HG03442 (cell line): ENCODE measurements around the gene GALR2.

ENCODE experiments used
- ATAC-seq: cut with Tn5 transposase; IDR thresholded peaks from one replicate; pipeline ENCODE4 v1.9.1; 2021; ENCODE audit warnings: mild to moderate bottlenecking, moderate library complexity; ENCODE audit not compliant: unreplicated experiment

GALR2 gene

DNA sequence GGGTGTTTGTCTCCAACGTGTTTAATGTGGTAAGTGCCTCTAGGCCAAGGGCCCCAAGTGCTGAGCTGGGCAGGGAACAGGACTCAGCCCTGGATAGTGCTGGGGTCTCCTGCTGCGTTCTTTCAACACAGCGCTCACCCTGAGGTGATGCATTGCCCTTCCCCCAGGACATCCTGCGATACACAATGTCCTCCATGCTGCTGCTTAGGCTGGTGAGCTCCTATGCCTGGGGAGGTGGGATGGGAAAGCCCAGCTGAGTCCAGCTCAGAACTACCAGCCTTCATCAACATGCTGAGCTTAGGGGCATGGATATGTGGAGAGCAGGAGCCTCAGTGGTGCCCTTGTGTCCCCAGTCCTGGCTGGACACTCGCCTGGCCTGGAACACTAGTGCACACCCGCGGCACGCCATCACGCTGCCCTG is 5.0 kb downstream of the GALR2 start:
- no peak for ATAC-seq

DNA sequence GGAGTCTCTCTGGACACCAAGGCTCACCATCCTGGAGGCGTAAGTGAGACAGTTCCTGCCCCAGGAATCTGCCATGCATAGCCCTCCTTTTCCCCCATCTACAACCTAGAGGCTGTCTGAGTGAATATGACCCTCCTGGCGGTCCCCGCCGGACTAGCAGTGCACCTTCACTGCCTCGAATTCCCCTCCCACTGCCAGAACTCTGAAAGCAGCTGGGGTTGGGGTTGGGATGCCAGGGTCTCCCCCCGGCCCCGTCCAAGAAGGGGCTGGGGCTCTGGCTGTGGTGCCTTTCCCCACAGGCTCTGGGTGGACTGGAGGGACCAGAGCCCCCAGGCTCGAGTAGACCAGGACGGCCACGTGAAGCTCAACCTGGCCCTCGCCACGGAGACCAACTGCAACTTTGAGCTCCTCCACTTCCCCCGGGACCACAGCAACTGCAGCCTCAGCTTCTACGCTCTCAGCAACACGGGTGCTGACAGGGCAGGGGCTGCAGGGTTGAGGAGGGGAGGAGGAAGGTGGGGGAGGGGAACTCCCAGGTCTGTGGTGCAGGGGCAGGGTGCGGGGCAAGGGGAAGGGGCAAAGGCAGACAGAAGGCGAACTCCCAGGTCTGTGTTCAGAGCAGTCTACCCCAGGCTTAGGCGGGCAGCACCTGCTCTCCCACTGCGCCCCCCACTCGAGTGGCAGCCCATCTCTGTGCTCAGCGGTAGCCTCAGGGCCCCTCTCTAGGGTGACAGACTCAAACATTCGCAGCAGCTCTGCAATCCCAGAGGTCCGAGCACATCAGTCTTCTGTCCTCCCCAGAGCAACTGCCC is 5.6 kb downstream of the GALR2 start:
- ATAC-seq: no peak

DNA sequence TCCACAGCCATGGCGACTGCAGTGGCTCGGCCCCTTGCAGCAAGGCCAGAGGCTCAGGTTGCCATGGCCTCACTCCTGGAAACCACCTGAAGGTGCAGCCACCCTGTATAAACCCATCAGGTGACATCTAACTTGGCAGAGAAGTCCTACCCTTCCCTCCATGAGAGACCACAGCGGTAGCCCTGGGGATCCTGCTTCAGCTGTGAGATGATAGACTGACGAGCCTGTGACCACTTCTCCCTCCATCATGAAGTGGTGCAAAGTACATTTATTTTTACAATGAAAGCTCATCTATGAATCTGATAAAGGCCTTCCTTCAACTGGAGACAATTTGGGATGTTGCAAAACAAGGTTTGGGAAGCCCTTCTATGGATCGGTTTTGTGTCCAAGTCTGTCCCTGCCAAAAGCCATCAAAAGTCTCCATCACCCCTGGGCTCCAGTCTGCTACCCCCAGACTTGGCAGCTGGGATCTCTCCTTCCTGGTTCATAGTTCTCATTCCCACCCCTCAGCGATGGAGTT is 6.2 kb downstream of the GALR2 start:
- ATAC-seq: no peak

DNA sequence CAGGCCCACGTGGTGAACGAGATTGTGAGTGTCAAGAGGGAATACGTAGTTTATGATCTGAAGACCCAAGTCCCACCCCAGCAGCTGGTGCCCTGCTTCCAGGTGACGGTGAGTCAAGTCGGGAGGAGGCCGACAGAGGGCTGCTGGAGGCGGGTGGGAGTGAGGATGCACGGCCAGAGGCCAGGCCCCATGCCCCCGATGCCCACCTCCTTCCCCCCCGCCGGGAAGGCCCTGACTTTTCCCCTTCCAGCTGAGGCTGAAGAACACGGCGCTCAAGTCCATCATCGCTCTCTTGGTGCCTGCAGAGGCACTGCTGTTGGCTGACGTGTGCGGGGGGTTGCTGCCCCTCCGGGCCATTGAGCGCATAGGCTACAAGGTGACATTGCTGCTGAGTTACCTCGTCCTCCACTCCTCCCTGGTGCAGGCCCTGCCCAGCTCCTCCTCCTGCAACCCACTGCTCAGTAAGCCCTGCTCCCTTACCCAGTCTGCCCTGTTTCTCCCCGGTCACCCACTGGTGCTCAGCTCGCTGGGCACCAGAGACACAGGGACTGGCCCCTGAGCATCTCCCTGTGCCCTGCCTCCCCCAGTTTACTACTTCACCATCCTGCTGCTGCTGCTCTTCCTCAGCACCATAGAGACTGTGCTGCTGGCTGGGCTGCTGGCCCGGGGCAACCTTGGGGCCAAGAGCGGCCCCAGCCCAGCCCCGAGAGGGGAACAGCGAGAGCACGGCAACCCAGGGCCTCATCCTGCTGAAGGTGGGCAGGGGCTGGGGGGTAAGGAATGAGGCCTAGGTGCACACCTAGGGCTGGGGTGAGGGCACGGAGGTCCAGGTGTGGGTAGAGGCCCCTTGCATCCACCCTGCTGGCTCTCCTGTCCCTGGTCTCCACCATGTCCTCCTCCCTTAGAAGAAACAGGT is 7.0 kb downstream of the GALR2 start:
- no peak for ATAC-seq

DNA sequence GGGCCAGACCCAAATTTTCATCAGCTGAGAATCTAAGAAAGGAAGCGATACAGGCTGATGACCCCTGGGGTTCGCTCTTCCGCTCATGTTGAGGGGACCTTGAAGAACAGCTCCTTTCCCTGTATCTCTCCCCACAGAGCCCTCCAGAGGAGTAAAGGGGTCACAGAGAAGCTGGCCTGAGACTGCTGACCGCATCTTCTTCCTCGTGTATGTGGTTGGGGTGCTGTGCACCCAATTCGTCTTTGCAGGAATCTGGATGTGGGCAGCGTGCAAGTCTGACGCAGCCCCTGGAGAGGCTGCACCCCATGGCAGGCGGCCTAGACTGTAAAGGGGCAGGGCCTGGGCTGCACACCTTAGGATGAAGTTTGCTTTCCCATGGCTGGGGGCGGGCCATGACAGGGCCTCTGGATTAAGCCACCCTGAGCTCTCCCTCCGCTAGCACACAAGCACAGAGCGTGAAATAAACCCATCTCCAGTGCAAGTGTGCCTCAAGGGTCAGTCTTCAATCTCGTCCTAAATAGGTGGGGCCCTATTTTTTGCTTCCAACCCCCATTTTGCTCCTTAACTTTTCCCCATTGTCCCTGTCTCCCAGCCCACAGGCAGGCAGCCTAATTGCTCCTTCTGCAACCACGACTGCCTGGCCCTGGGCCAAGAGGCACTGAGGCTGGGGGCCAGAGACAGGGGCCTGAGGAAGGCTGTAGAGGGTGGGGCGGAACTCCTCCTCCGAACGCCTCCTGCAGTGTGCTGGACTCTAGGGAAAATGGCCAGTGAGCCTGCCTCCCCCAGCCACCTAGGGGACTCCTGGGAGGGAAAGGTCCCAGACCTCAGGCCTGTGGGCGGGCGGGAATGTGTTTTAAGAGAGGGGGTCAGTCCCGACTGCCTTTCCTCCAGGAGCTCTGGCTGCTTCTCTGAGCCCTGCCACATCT is 8.0 kb downstream of the GALR2 start:
- no peak for ATAC-seq

DNA sequence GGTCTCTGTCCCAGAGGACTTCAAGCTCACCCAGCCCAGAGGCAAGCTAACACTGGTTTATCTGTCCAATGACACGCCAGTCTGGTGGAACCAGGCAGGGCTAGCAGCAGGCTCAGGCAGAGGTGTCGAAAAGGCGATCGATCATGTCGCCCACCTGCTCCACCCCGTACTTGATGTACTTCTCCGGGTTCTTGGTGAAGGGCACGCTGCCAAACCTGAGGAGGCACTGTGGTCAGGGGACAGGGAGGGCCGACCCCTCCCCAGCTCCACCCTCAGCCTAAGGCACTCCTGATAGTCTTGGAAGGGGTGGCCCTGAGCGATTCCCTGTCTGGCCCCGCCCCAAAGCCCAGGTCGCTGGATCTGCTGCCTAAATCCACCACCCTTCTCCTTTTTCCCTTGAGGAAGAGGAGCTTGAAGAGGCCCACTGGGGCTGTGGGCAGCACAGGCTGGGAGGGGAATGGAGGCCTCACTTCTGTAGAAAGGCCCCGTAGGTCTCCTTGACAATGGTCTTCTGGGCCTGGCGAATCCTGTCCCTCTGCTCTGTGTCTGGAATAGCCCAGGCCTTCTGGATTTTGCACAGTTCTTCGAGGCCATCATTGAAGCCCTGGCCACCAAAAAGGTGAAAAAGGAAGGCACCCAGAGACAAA is 9.1 kb downstream of the GALR2 start:
- no peak for ATAC-seq

DNA sequence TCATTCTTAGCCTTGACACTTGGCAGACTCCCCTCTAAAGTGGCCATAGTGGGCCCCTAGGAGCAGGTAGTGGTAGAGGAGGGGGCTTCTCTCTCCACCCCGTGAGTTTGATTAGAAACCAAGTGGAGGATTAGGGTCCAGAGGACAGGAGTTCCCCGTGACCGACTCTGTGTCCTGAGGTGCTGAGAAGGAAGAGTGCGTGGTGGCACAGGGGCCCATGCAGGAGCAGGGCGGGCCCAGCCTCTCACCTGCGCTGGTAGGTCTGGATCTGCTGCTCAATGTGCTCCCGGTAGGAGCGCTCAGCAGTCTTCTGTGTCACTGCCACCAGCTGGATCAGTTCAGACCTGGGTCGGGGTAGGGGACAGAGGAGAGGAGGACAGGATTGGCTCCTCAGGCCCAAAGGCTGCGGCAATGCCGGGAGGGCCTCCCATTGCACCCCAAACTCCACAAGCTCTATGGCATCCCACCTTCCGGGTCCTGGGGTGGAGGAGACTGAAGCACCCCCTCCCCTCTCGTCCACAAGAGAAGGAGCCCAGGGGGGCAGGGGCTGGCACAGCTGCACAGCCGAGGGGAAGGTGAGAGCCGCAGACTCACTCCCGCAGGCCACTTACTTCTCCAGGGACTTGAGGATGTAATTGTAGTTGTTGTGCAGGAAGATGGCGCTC is 10.6 kb downstream of the GALR2 start:
- no peak for ATAC-seq

DNA sequence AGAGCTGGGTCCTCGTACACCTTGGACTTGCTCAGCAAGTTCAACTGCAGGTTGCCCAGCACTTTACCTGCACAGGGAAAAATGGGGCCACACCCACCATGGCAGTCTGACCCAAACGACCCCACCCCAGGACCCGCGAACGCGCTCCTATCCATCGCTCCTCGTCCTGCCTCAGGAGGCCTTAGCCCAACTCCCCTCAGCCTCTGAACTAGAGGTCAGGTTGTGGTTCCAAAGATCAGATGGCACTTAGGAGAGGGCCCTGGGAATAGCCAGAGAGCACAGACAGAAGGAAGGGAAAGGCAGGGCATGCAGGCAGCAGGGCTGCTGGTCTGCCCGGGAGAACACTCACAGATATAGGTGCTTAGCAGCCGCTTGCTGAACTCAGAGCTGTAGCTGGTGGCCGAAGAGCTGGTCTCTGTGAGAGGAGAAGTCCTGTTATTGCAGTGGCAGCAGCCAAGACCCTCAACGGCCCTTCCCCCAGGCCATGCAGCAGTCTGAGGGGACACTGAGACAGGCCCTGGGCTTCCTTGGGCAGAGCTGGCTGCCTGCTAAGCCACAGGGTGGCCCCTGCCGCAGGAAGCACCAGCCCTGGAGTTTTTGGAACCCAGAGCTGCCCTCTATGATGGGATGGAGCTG is 11.3 kb downstream of the GALR2 start:
- no peak for ATAC-seq

DNA sequence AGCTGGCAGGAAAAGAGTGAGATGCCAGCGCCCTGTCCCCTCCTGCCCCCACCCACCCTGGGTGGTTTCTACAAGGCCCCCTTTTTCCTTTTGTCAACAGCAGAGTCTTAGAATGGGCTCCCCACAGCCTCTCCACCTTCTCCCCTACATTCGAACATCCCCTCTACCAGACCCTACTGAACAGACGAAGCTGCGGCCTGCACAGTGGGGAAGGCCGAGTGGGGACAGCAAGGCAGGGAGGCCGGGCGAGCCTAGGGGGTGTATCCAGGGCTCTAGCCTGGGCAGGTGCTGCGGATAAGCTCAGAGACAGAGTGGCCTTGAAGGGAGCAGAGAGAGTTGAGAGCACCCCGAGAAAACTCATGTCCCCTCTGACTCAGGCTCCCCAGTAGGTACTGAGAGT is 11.8 kb downstream of the GALR2 start:
- no peak for ATAC-seq

DNA sequence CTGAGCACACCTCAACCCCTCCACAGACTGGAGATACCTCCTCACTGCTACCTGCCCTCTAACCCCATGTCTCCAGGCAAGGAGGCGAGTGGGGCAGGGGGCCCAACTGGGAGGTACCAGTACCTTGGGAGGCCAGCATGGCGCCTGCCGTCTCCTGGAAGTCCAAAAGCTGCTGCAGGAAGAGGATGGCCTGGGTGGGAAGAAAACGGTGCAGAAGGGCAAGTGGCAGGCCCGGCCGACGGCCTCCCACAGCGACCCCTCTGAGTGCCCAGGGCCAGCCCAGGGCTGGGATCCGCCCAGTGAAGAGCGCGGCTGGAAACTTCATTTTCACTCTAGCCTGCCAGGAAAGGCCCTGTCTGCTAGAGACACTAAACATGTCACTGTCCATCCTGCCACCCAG is 12.9 kb downstream of the GALR2 start:
- ATAC-seq: no peak

DNA sequence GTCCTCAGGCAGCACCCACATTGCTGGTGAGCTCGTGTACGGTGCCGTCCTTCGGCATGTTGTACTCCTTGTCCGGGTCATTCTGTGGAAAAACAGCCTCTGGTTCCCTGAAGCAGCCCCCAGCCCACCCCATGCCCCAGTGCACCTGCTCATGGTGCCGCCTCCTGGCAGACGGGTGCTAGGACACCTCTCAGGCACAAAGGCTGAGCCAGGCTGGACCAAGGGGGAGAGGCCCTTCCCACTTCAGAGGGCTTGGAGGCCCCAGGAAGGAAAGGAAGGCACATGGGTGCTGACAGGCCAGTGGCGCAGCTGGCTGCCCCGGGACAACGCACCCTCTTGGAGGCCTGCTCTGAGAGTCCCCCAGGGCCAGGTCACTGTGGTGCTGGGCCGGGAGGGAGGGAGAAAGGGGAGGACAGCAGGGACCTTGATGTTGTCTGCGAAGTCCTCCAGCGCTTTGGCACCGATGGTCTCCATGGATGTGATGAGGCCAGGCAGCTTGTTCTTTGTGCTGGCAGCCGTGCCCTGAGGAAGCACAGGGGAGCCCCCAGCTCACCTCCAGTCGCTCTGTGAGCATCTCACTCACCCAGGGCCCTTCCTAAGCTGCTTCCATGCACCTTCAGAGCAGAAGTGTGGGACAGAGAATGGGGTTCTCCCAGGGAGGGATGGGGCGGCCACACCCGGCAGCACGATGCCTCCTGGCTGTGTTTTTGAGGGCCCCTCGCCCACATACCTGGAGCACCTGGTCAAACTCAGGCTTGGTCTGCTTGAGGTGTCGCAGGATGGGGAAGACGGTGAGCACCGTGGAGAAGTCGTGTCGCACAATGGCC is 13.7 kb downstream of the GALR2 start:
- ATAC-seq: no peak

DNA sequence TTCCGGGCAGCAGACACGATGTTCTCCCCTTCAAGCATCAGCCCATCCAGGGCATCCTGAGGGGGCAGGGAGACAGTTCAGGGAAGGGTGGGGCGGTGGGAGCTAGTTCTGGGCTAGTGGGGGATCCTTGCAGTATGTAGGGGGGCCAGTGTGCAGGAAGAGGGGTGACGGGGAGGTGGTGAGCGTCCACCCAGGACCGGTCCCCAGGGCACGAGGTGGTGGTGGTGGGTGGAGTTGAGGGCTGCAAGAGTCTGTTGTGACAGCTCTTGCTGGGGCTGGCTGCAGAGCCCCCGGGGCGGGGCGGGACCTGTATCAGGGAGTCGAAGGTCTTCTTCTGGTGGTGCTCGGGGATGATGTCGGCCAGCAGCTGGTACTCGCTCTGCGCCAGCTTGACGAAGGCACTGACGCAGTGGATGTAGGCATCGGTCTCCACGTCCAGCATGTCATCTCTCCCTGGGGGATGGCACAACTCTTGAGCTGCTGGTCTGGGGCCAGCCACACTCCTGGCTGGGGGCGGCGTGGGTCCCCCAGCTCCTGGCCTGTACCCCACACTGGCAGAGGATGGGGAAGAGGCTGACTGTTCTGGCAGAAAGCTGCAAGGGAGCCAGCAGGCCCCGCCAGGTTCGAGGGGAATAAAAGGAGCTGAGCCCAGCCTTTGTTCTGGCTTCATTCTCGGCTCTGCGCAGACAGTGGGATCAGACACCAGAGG is 14.4 kb downstream of the GALR2 start:
- no peak for ATAC-seq

DNA sequence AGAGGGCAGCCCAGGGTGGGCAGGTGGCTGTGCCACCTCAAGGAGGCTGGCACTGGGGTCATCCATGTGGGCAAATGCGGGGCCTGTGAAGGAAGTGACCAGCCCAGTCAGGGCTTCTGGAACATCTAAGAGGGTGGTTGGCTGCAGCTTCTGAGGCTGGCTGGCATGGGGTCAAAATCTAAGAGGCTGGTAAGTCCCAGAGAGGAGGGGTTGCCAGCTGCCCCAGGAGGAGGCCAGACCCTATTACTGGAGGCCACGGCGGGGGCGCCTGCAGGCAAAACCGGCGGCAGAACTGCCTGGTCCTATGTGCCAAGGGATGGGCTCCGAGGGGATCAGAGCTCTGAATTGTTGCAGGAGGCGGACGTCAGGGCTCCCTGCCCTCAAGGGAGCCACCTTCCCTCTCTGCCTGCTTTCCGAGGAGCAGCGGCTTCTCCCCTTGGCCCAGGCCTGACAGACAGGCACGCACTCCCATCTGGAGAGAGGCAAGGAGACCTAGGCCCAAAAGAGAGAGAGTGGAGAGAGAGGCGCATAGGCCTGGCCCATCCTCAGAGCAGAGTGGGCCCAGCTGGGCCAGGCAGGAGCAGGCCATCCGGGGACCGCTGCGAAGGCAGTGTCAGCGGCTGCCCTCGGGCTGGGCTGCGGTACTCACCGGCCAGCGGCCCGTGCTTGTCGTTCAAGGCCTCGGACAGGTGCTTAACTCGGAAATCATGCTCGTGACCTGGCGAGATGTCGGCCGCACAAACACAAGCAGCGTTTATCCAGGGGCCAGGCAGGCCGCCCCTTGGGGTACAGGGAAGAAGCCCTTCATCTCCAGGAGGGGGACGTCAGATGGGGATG is 15.3 kb downstream of the GALR2 start:
- ATAC-seq: no peak

DNA sequence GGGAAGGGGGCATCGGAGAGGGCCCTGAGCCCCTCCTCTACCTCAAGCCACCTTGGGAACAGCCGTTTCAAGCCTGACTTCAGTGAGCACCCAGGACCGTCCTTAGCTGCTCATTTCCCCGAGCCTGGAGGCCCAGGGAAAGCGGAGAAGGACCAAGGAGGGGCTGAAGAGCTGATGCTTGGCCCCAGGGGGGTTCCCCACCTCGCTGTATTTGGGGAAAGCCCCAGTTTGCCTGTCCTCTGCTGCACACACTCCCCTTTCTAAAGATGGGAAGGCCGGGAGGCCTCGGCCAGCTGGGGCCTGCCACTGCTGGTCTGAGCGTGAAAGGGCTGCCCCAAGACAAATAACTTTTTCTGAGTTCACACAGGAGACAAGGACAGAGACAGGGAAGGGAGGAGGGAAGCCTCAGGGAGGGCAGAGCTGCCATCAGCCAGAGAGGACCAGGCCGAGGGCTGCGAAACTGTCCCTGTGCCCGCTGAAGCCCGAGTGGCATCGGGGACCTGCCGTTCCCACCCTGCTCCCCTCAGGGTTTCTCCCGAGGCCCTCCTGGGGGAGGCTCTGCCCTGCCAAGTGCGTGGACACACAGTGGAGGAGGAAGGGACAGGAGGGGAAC is 16.0 kb downstream of the GALR2 start:
- no peak for ATAC-seq

DNA sequence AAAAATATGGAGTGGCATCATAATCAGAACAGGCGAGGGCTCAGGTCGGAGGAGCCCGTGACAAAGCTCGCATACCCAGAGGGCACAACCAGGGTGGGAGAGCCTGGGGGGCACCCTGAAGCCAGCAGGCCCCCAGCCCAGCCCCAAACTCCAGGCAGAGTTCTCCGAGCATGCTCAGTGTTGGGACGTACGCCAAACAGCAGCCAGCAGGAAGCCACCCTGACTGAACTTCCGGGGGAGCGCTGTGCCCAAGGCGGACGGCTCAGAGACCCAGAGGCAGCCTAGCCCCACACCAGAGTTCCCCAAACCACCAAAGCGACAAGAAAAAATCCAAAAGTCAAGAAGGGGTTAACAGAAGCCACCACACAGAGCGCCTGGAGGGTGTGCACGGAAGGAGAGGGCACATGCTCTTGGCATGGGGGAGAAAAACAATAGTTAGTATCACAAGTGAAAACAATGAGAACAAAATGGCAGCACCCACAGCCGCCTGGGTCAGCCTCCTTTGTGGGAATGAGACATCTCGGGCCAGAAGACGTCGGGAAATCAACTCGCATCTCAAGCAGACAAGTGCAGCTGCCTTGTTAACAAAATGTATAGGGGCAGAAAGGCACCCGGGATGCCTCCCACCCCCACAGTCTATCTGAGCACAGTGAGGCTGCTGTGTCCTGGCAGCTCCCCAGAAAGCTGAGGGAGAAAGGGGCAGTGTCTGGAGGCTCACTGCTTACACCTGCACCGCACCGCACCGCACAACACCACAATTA is 17.1 kb downstream of the GALR2 start:
- ATAC-seq: no peak
